HG03064 (cell line): Measurements from ENCODE around the gene PA2G4.
"Not testable (repeated sequence)": the region's sequence is repeated elsewhere in the genome, so short reads cannot be mapped to it uniquely, and the experiment has no call there.

ENCODE experiments used
- ATAC-seq: cut with Tn5 transposase; IDR thresholded peaks from one replicate; pipeline ENCODE4 v1.9.1; 2021; ENCODE audit warnings: low read depth; ENCODE audit not compliant: unreplicated experiment

Gene PA2G4

DNA sequence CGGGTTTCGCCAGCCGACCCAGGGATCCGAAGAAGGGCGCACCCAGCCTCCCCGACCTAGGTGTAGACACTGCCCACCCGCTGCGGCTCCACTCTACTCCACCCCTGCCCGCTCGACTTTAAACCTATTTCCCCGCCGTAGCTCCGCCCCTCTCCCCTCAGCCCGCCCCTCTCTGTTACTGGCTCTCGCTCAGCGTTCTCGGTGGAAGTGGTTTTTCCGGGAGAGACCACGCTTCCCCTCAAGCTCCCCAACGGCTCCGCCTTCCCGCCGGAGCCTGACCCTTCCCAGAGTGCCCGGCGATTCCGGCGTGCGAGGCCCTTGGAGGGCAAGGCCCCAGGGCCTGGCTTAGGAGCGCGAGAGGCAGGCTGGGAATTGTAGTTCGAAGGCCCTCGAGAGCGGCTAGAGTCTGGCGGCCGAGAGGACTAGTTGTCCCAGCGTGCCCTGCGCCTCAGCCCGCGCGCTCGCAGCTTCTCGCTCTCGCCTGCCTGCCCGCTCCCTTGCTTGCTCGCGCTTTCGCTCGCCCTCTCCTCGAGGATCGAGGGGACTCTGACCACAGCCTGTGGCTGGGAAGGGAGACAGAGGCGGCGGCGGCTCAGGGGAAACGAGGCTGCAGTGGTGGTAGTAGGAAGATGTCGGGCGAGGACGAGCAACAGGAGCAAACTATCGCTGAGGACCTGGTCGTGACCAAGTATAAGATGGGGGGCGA is at the start of gene PA2G4:
Gene PA2G4 (plus strand): TSS at position 451 of the 706 bp plus-strand sequence. CDS start 179 bp downstream, at position 630.
- peak; percentile 96 for ATAC-seq

DNA sequence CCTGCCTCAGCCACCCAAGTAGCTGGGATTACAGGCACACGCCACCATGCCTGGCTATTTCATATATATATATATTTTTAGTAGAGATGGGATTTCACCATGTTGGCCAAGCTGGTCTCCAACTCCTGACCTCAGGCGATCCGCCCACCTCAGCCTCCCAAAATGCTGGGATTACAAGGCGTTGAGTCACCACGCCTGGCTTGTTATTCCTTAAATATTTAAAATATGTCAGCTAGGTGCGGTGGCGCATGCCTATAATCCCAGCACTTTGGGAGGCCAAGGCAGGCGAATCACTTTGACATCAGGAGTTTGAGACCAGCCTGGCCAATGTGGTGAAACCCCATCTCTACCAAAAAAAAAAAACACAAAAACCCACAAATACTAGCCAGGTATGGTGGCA is 44.4 kb upstream of the PA2G4 start:
- ATAC-seq = not testable (repeated sequence)

DNA sequence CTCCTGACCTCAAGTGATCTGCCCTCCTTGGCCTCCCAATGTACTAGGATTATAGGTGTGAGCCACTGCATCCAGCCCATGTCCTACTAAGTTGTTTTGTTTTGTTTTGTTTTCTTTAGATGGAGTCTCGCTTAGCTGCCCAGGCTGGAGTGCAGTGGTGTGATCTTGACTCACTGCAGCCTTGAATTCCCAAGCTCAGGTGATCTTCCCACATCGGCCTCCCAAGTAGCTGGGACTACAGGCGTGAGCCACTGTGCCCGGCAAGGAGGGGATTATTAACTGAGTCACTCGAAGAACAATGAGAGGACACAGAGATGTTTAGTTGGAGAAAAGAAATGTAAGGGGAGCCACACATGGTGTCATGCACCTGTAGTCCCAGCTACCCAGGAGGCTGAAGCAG is 42.4 kb upstream of the PA2G4 start:
- ATAC-seq = no peak

DNA sequence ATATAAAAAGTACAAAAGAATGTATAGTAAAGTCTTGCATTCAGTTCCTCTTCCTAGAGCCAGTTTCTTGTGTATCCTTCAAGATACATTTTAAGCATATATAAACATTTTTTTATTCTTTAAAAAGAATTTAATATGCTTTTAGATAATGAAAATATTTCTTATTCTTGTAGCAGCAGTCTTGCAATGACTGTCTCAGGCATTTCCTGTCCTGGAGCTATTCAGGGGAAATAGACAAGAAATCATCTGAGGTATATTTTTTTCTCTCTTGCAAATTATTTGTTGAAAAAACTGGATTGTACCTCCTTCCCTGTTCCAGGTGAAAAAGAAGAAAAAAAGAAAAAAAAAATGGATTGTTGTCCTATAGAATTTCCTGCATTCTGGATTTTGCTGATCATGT is 41.4 kb upstream of the PA2G4 start:
- no peak for ATAC-seq

DNA sequence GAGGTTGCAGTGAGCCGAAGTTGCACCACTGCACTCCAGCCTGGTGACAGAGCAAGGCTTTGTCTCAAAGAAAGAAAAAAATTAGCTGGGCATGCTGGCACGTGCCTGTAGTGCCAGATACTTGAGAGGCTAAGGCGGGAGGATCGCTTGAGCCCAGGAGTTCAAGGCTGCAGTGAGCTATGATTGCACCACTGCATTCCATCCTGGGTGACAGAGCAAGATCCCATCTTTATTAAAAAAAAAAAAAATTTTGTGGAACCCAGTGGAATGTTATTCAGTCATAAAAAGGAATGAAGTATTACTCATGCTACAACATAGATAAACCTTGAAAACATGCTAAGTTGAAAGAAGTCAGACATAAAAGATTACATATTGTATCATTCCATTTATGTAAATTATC is 32.7 kb upstream of the PA2G4 start:
- no peak for ATAC-seq

DNA sequence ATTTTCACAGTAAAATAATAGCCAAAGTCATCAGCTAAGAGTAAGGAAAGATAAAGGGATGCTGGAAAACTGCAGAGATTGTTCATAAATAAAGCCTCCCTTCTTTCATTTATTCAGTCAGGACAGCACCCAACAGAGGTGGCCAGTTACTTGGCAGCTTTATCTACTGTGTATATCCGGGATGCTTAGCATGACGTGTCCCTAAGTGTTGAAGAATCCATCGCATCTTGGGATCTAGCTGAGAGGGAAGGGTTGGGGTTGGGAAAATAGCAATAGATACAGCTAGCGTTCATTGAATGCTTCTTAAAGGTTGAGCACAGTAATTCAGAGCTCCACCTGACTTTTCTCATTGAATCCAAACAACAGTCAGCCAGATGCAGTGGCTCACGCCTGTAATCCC is 30.0 kb upstream of the PA2G4 start:
- no peak for ATAC-seq

DNA sequence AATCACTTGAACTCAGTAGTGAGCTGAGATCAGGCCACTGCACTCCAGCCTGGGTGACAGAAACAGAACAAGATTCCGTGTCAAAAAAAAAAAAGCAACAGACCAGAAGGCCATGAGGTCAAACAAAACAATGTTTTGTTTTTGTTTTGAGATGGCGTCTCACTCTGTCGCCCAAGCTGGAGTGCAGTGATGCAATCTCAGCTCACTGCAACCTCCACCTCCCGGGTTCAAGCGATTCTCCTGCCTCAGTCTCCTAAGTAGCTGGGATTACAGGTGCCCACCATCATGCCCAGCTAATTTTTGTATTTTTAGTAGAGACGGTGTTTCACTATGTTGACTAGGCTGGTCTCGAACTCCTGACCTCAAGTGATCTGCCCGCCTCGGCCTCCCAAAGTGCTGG is 26.4 kb upstream of the PA2G4 start:
- not testable (repeated sequence) for ATAC-seq

DNA sequence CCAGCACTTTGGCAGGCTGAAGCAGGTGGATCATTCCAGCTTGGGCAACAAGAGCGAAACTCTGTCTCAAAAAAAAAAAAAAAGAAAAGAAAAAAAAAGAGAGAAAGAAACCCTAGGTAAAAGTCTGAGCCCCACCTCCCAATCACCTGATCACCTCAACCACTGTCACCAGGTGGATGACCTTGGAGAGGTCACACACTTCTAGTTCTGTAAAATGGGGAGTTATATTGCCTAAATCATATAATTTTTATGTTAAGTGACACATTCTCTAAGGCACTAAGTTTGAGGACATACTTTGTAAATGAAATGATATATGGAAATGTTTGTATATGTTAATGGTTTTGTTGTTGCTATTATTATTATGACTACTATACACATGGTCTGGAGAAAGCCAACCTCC is 25.9 kb upstream of the PA2G4 start:
- ATAC-seq = no peak

DNA sequence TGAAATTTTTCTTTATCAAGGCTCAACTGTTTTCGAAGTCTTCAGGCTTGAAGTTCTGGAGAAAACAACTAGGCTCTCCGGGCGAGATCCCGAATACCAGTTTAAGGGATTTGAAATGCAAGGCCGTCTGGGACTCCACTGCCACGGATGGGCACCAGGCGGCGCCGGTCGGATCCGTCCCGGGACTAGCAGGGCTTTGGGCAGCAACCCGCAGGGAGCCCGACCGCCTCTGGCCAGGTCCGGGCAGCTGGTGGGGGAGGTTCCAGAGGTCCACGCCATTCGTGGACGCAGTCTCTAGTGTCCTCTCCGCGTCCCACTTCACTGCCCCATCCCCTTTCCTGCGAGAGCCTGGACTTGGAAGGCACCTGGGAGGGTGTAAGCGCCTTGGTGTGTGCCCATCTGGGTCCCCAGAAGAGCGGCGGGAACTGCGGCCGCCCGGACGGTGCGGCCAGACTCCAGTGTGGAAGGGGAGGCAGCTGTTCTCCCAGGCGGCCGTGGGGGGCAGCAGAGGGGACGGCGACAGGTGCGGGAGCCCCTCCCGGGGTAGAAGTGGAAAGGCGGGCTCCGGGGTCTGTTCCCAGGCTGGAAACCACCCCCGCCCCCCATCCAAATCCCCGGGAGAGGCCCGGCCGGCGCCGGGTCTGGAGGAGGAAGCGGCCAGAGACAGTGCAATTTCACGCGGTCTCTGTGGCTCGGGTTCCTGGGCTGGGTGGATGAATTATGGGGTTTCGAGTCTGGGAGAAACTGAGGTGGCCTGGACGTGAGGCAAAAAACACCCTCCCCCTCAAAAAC is 25.2 kb upstream of the PA2G4 start:
- no peak for ATAC-seq

DNA sequence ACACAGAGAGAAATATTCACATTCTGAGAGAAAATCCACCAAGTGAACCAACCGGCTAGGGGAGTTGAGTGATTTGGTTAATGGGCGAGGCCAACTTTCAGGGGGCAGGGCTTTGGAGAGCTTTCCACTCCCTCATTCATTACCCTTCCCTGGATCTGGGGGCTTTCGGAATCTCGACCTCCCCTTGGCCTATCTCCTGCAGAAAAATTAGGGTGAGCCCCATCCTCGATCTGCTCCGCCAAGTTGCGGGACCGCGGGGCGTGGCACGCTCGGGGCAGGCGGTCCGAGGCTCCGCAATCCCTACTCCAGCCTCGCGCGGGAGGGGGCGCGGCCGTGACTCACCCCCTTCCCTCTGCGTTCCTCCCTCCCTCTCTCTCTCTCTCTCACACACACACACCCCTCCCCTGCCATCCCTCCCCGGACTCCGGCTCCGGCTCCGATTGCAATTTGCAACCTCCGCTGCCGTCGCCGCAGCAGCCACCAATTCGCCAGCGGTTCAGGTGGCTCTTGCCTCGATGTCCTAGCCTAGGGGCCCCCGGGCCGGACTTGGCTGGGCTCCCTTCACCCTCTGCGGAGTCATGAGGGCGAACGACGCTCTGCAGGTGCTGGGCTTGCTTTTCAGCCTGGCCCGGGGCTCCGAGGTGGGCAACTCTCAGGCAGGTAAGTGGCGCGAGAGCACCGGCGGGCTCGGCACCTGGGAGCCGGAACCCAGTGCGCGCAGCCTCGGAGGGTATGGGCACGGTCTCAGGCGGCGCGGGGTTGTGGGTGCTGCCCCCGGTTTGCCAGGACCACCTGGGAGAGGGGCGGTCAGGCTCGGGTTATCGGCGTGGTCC is 24.4 kb upstream of the PA2G4 start, which contains the start of gene ERBB3:
Gene ERBB3 (plus strand): TSS at position 443 of the 833 bp plus-strand sequence. CDS start 136 bp downstream, at position 579.
- no peak for ATAC-seq

DNA sequence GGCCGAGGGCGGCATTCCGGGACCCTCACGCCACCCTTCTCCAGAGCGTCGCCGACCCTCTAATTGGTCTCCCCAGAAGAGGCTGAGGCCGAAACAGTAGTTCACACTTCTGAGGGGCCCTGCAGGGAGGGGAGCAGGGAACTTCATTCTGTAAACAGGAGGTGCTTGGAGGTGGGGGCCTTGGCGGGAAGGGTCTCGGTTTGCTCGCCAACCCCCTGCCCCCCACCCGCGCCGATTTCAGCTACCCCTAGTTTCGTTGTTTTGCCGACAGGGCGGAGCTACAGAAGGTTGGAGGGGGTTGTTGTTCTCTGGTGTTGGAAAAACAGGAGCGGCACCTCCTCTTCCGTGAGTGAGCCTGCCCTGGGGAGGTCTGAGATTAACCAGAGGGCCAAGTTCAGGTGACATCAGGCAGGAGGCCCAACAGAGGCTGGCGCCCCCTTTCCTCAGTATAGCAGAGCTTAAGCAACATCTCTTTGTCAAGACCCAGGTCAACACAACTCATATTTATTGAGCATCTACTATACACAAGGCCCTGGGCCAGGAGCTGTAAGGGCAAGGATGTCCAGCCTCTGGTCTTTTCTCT is 23.7 kb upstream of the PA2G4 start:
- no peak for ATAC-seq

DNA sequence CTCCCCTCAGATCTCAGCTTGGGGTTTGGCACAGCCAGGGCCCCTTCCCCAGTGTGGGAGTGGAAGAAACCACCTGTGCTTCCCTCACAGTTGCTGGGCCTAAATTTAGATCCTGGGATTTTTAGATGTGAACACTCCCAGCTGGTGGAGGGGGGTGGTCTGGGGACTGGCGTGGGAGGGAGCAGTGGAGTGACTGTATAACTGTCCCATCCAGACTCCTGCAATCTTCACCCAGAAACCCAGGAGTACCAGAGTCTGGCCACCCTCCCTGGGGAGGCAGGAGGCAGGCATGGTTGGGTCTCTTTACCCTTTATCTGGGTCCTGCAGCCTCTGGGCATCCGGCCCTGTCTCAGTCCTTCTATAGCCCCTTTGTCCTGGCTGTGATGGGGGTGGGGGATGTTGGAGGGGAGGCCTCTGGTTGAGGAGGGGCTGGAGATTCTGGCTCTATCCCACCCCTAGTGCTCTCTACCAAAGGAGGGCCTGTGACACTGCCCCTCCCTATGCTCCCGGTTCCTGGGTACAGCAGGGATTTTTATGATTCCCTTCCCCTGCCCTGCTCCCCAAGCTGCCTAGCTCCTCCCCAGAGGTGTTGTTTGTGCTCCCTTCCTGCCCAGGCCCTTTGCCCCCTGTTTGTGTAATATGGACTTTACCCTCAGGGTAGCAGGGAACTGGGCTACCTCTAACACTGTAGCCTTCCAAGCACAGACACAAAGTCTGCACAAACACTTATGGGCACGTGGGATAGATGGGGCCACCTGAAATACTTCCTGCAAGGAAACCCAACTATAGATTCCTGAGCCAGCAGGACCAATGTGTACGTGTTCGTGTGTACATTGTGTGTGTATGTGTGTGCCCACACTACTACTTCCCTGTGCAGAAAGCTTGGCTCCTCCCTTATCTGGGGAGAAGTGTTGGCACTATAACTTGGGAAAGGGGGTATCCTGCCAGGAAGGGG is 22.7 kb upstream of the PA2G4 start:
- no peak for ATAC-seq

DNA sequence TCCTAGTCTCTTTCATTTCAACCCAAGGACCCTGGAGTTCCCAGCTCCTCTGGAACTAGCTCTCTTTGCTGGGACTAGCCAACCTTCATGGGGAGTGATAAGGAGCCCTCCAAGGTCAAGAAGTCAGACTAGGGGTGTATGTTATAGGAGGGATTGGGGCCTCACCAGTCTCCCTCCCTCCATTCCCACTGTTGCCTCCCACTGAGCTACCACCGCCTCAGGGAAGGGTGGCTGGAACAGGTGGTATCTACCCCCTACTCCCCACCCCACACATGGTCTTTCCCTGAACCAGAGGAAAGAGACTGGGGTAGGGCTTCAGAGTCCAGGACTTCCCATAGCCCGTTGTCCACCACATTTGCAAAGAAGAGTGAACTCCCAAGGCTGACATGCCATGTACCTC is 22.0 kb upstream of the PA2G4 start:
- ATAC-seq = no peak

DNA sequence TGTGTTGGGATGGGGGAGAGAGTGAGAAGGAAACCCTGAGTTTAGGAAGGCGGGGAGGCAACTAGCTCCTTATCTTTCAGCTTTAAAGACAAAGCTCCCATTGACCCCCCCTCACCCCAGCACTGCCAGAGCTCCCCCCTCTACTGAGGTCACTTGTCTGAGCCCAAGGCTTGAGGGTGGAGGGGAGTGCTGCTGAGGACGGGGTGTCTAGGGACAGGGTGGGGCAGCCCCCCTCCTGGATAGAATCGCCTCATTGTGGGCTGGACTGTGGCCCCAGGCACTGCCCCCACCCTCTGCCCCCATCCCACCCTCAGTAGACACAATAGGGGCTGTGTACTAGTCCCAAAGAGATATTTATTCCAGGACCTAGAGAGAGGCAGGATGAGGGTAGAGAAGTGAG is 21.4 kb upstream of the PA2G4 start:
- no peak for ATAC-seq

DNA sequence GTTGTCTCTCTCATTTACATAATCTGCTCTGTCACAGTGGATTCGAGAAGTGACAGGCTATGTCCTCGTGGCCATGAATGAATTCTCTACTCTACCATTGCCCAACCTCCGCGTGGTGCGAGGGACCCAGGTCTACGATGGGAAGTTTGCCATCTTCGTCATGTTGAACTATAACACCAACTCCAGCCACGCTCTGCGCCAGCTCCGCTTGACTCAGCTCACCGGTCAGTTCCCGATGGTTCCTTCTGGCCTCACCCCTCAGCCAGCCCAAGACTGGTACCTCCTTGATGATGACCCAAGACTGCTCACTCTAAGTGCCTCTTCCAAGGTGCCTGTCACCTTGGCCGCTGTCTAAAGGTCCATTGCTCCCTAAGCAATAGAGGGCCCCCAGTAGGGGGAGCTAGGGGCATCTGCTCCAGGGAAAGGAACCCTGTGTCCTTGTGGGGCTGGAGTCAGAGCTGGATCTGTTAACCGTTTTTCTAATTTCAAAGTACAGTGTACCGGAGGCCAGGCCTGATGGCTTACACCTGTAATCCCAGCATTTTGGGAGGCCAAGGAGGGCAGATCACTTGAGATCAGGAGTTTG is 19.3 kb upstream of the PA2G4 start:
- no peak for ATAC-seq

DNA sequence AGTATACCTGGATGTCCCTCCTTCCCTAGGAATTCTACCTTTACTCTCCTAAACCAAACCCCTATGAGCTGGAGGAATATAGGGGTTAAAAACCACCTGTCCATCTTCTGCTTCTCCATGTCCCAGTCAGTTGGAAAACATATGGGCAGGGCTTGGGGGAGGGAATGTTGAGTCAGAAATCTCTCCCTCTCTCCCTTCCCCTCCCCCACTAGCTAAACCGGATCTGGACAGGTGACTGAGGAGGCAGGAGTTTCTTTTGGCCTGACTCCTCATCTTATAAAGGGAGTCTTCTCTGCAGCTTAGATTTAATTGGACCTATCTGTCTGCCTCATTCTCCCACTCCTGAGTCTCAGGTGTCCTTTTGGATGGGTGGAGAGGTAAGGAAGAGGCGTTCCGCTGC is 18.3 kb upstream of the PA2G4 start:
- ATAC-seq = no peak

DNA sequence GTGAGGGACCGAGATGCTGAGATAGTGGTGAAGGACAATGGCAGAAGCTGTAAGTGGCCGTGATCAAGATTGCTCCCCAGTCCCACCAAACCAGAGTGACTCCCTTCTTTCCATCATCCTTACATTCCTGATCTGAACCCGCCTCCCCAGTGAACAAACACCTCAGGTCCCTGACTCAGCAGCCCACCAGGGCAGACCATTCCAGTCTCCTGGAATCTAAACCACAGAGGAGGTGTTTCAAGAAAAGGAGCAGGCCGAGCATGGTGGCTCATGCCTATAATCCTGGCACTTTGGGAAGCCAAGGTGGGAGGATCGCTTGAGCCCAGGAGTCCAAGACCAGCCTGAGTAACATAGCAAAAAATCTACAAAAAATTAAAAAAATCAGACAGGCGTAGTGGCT is 17.8 kb upstream of the PA2G4 start:
- no peak for ATAC-seq

DNA sequence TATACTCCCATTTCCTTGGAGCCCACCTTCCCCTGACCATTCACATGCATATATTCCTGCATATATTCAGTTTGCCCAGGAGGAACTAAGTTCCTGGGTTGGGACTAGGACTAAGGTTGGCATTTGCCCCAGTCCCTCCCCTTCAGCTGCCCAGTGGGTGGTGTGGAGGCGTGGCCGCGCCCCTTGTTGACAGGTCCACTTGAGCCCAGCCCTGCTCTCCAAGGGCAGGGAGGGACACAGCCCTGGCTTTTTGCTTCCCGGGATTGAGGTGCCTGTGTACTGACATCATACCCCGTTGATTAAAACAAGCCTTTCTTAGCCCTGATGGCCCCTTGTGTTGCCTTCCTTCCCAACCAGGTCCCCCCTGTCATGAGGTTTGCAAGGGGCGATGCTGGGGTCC is 17.1 kb upstream of the PA2G4 start:
- no peak for ATAC-seq

DNA sequence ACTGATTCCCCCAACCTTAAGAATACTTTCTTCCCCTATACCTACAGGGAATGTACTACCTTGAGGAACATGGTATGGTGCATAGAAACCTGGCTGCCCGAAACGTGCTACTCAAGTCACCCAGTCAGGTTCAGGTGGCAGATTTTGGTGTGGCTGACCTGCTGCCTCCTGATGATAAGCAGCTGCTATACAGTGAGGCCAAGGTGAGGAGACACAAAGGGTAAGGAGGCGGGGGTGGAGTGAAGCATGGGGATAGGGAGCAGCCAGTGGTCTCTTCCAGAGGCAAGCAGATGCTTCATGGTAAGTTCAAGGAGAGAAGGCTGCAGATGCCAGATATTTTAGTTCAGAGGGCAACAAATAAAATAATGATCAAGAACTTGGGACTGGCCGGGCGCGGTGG is 6.6 kb upstream of the PA2G4 start:
- no peak for ATAC-seq
